Gastrocnemius medialis (tissue), 4 donors: ENCODE data around the gene CARD11. TPM values are rescaled to one million over a fixed set of nuclear protein-coding genes. Genes with fewer than 3 reads are reported as not detected.

Experiments
- ATAC-seq, 2 donors: fragments of 150-250 bp; one replicate each; pipeline ENCODE4 v1.9.1; 2016
- DNase-seq, 2 donors: peaks; one replicate each; pipeline ENCODE4 v3.0.0-alpha.2; 2019
- H3K27ac ChIP-seq, 4 donors: fragments of 200-600 bp; sonication (generic); 1 replicate in 1 of 4; 2 replicates in 3 of 4; pipeline ENCODE4 v1.5.1; 2016 to 2018; ENCODE audit warnings: mild to moderate bottlenecking in 2 of 4, moderate library complexity in 1 of 4
- H3K27me3 ChIP-seq, 3 donors: fragments of 200-600 bp; sonication (generic) in 2 of 3; 1 replicate in 1 of 3; 2 replicates in 2 of 3; pipeline versions ENCODE4 v1.5.1 to v1.6.0; 2016 to 2019; ENCODE audit warnings: mild to moderate bottlenecking in 1 of 3, moderate library complexity in 1 of 3
- H3K36me3 ChIP-seq, 2 donors: fragments of 200-600 bp; sonication (generic) in 1 of 2; one replicate each; pipeline ENCODE4 v1.5.1; 2017 to 2018
- H3K4me1 ChIP-seq, 2 donors: fragments of 200-600 bp; sonication (generic) in 1 of 2; one replicate each; pipeline ENCODE4 v1.5.1; 2016 to 2017; ENCODE audit warnings: mild to moderate bottlenecking in 2 of 2
- H3K4me3 ChIP-seq, 4 donors: fragments of 200-600 bp; sonication (generic) in 3 of 4; 1 replicate in 1 of 4; 2 replicates in 3 of 4; pipeline ENCODE4 v1.5.1; 2016 to 2019; ENCODE audit warnings: mild to moderate bottlenecking in 2 of 4
- H3K9me3 ChIP-seq, 3 donors: fragments of 200-600 bp; sonication (generic) in 2 of 3; 1 replicate in 1 of 3; 2 replicates in 2 of 3; pipeline ENCODE4 v1.5.1; 2016 to 2019
- POLR2A ChIP-seq, 2 donors: fragments of 450-650 bp; IDR thresholded peaks; one replicate each; pipeline ENCODE4 v1.6.1; 2017; ENCODE audit warnings: antibody characterized with exemption in 2 of 2, mild to moderate bottlenecking in 2 of 2, moderate library complexity in 2 of 2
- in situ Hi-C, 4 donors: fragments of 200-750 bp; cut with MboI; loops; one replicate each; pipeline versions ENCODE4 v1.15.0 to v1.8.0; 2017; ENCODE audit warnings: low sequenced_read_pairs in 4 of 4
- intact Hi-C: fragments of 100-400 bp; cut with DNase I; formaldehyde crosslinking; loops from one replicate; pipeline ENCODE4 v1.15.1; 2023; ENCODE audit warnings: low total_unique reads
- total RNA-seq, 4 donors: library from RNA; depleted of rRNA; stranded (reverse); fragments of >200 nt; gene quantifications; one replicate each; pipeline versions ENCODE4 v1.1.0 to v1.2.3, GENCODE V29; 2016
- TF ChIP-seq, protein P1 (sequence below), 5 experiments: fragments of 450-650 bp in 3 of 5; fragments of 200-600 bp in 2 of 5; sonication (generic) in 2 of 5; IDR thresholded peaks in 4 of 5; conservative IDR thresholded peaks in 1 of 5; 1 replicate in 4 of 5; 2 replicates in 1 of 5; pipeline ENCODE4 v1.5.1; 2016 to 2019; ENCODE audit warnings: antibody characterized with exemption in 5 of 5, mild to moderate bottlenecking in 3 of 5, moderate library complexity in 3 of 5

The CARD11 gene
- total RNA-seq, 4 donors from 2014 or later, result 0.13 TPM; not detected in 3

DNA sequence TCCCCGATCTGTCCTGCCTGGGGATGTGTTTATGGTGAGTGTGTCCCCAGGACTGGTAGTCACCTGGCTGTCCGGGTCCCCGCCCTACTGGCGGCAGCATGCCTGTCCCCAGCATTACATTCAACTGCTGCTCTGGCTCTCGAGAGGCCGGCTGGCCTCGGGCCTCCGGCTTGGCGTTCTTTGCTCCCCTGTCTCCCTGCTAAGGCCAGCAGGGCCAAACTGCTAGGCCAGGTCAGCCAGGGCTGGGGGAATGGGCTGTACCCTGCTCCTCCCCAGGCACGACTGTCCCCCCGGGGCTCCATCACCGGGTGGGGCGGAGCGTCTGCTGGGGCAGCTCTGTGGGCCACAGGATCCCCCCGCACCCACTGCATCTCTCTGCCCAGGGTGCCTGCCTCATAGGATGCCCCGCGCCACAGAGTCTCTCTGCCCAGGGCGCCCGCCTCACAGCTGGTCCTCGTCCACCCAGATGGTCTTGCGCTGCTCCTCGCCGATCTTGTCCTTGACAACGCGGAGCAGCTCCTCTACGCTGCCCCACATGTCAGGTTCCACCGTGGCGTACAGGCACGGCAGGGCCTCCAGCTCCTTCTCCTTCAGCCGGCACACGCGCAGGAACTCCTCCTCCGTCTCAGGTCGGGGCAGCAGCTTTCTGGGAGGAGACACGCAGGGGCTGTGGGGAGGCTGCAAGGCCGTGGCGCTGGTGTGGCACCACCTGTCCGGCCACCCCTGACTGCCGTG is 137.3 kb downstream of the CARD11 start:
- DNase-seq, result no peak
- in situ Hi-C loops (no loop called here), intact Hi-C loops (no loop called here)
- Histone ChIP-seq H3K36me3 (no peaks in the 10 kb centered on the region), H3K27me3 (peaks cover 0 to 5% (median 4%) of the 10 kb centered on the region in 3 donors), H3K9me3 (no peaks in the 10 kb centered on the region), H3K4me1 (no peaks in the 10 kb centered on the region), H3K4me3 (no peak overlapping the region), H3K27ac (no peak overlapping the region)
- TF ChIP-seq, protein P1, sequence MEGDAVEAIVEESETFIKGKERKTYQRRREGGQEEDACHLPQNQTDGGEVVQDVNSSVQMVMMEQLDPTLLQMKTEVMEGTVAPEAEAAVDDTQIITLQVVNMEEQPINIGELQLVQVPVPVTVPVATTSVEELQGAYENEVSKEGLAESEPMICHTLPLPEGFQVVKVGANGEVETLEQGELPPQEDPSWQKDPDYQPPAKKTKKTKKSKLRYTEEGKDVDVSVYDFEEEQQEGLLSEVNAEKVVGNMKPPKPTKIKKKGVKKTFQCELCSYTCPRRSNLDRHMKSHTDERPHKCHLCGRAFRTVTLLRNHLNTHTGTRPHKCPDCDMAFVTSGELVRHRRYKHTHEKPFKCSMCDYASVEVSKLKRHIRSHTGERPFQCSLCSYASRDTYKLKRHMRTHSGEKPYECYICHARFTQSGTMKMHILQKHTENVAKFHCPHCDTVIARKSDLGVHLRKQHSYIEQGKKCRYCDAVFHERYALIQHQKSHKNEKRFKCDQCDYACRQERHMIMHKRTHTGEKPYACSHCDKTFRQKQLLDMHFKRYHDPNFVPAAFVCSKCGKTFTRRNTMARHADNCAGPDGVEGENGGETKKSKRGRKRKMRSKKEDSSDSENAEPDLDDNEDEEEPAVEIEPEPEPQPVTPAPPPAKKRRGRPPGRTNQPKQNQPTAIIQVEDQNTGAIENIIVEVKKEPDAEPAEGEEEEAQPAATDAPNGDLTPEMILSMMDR (IDR thresholded peaks at IDR 0.05 in 4 of 5, conservative IDR thresholded peaks at IDR 0.05 in 1 of 5), result no peak
- TF ChIP-seq POLR2A (IDR thresholded peaks at IDR 0.05), result no peak
- ATAC-seq, result no peak

DNA sequence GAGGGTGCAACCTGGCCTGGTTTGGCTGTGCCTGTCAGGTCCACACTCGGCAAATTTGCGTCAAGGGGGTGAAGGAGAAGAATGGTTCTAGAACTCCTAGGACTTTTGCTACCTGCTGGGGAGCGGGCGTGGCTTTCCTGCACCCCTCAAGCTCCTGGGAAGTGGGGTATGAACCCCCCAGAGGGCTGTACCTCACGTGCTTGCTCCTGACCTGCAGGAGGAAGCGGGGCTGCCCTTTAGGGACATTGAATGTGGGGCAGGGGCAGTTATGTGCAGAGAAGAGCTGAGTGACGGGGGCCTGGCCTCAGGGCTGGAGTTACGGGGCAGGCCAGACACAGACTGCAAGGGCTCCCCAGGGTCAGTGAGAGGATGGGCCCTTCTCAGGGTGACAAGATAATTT is 138.2 kb downstream of the CARD11 start:
- Histone ChIP-seq H3K4me3 (no peak overlapping the region), H3K36me3 (no peaks in the 10 kb centered on the region), H3K9me3 (no peaks in the 10 kb centered on the region), H3K27me3 (peaks cover 0 to 5% (median 4%) of the 10 kb centered on the region in 3 donors), H3K4me1 (no peaks in the 10 kb centered on the region), H3K27ac (no peak overlapping the region)
- in situ Hi-C loops, result no loop called here
- DNase-seq (no peak), ATAC-seq (no peak)
- intact Hi-C loops, result no loop called here
- no peak for TF ChIP-seq POLR2A (IDR thresholded peaks at IDR 0.05)
- TF ChIP-seq, protein P1 (IDR thresholded peaks at IDR 0.05 in 4 of 5, conservative IDR thresholded peaks at IDR 0.05 in 1 of 5), result no peak

DNA sequence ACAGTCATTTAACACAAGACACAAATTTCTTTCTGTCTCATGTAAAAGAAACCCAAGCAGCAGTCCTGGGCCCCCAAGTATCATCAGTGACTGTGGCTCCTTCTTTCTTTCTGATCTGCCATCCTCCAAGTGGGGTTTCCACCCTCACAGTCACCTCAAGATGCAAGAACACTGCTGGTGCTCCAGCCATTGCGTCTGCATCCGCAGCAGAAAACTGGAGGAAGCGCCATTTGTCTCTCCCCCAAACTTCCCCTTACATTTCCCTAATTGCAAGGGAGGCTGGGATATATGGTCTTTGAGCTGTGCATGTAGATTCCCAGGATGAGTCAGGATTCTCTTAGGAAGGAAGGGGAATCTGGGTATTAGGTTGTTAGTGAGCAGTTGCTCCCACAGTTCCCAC is 138.6 kb downstream of the CARD11 start:
- ATAC-seq (no peak), DNase-seq (no peak)
- Histone ChIP-seq H3K9me3 (no peaks in the 10 kb centered on the region), H3K27me3 (peaks cover 0 to 5% (median 4%) of the 10 kb centered on the region in 3 donors), H3K4me3 (no peak overlapping the region), H3K36me3 (no peaks in the 10 kb centered on the region), H3K27ac (no peak overlapping the region), H3K4me1 (no peaks in the 10 kb centered on the region)
- no peak for TF ChIP-seq POLR2A (IDR thresholded peaks at IDR 0.05)
- TF ChIP-seq, protein P1 (IDR thresholded peaks at IDR 0.05 in 4 of 5, conservative IDR thresholded peaks at IDR 0.05 in 1 of 5), result no peak
- in situ Hi-C loops (no loop called here), intact Hi-C loops (no loop called here)

DNA sequence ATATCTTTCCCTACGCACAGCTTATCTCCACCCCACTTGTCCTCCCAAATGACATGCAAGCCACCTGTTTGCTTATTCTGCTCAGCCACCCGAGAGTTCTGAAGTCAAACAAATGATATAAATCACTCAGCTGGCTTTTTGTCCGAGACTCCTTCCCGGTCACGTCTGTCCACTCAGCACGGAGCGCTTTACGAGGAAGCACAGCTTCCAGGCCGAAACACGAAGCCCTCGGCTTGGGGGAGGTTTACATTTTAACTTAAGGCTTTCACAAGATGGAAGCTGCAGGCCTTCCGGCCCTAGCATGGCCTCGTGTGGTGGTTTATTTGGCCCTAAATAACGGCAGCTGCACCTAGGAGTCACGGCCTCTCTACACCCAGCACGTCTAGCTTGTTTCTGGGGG is 139.5 kb downstream of the CARD11 start:
- no peak for TF ChIP-seq POLR2A (IDR thresholded peaks at IDR 0.05)
- H3K36me3 ChIP-seq, result no peaks in the 10 kb centered on the region
- in situ Hi-C loops (no loop called here), intact Hi-C loops (no loop called here)
- DNase-seq, result no peak
- no peaks in the 10 kb centered on the region for H3K4me1 ChIP-seq
- H3K27ac ChIP-seq, result no peak overlapping the region
- H3K27me3 ChIP-seq, result peaks cover 0 to 5% (median 4%) of the 10 kb centered on the region in 3 donors
- no peak overlapping the region for H3K4me3 ChIP-seq
- no peaks in the 10 kb centered on the region for H3K9me3 ChIP-seq
- ATAC-seq, result no peak

DNA sequence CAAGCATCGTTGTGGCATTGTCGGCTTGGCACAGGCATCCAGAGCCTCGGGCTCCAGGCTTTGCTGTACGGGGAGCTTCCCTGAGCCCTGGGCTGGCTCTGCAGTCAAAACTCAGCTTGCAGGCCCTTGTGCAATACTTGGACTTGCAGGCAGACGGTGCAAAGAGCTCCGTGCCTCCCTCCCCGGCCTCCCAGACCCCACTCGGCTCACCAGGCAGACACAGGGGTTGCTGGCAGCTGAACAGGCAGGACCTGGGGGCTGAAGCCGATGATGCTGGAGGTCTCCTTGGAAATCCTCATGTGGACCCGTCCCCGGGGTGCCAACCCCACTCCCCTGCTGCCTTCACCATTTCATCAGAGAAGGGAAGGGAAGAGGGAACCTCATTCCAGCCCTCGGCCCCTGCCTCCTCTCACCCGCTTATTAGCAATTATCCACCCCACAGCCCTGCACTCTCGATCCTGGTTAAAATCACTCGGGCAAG is 139.9 kb downstream of the CARD11 start:
- in situ Hi-C loops, result no loop called here

More for the DNA sequence above, 139.9 kb downstream of the CARD11 start:
- DNase-seq (no peak), ATAC-seq (no peak)
- peaks cover 0 to 8% (median 4%) of the 10 kb centered on the region in 3 donors for H3K27me3 ChIP-seq
- no peaks in the 10 kb centered on the region for H3K36me3 ChIP-seq
- no peaks in the 10 kb centered on the region for H3K9me3 ChIP-seq
- intact Hi-C loops, result no loop called here
- TF ChIP-seq POLR2A (IDR thresholded peaks at IDR 0.05), result no peak
- TF ChIP-seq, protein P1 (IDR thresholded peaks at IDR 0.05 in 4 of 5, conservative IDR thresholded peaks at IDR 0.05 in 1 of 5), result no peak
- no peak overlapping the region for H3K4me3 ChIP-seq
- H3K4me1 ChIP-seq, result no peaks in the 10 kb centered on the region
- H3K27ac ChIP-seq, result no peak overlapping the region
